HepG2 (cell line): ENCODE results near the gene MEF2A. TPM values are rescaled to one million over a fixed set of nuclear protein-coding genes. Genes with fewer than 3 reads are reported as not detected.

Experiments used
- BCL6 ChIP-seq: IDR thresholded peaks from 2 replicates; pipeline ENCODE4 v1.6.1; 2016; ENCODE audit warnings: missing genetic modification reagents, missing compliant biosample characterization
- ESRRA ChIP-seq: sonication (generic); formaldehyde crosslinking; IDR thresholded peaks from 2 replicates; pipeline ENCODE4 v1.5.1; 2020; ENCODE audit warnings: mild to moderate bottlenecking, low read depth, missing genetic modification reagents
- FOSL1 ChIP-seq: sonication (generic); formaldehyde crosslinking; IDR thresholded peaks from 2 replicates; pipeline ENCODE4 v1.9.0; 2021; ENCODE audit warnings: missing genetic modification reagents, borderline replicate concordance
- FOXA3 ChIP-seq: IDR thresholded peaks from 2 replicates; pipeline ENCODE4 v1.6.1; 2016; ENCODE audit warnings: missing genetic modification reagents, missing compliant biosample characterization
- KAT2B ChIP-seq: fragments of 150-350 bp; IDR thresholded peaks from 2 replicates; pipeline ENCODE4 v1.6.1; 2014; ENCODE audit warnings: low read depth, low read length, borderline replicate concordance
- KLF12 ChIP-seq: sonication (generic); formaldehyde crosslinking; IDR thresholded peaks from 2 replicates; pipeline ENCODE4 v1.4.0; 2020; ENCODE audit warnings: missing genetic modification reagents, borderline replicate concordance
- MEIS2 ChIP-seq: sonication (generic); formaldehyde crosslinking; IDR thresholded peaks from 2 replicates; pipeline ENCODE4 v1.9.0; 2021; ENCODE audit warnings: mild to moderate bottlenecking, missing genetic modification reagents
- MXI1 ChIP-seq: IDR thresholded peaks from 3 replicates; pipeline ENCODE4 v1.6.1; 2012; ENCODE audit warnings: low read depth, low read length, inconsistent platforms, borderline replicate concordance
- PAX8 ChIP-seq: sonication (generic); formaldehyde crosslinking; IDR thresholded peaks from 2 replicates; pipeline ENCODE4 v1.8.0; 2022; ENCODE audit warnings: mild to moderate bottlenecking, missing genetic modification reagents, borderline replicate concordance
- SP2 ChIP-seq: sonication (generic); formaldehyde crosslinking; IDR thresholded peaks from 2 replicates; pipeline ENCODE4 v1.5.1; 2020; ENCODE audit warnings: mild to moderate bottlenecking, missing genetic modification reagents
- TARDBP ChIP-seq: sonication (generic); formaldehyde crosslinking; IDR thresholded peaks from 2 replicates; pipeline ENCODE4 v1.8.0; 2022; ENCODE audit warnings: mild to moderate bottlenecking, missing genetic modification reagents
- TEAD3 ChIP-seq: optimal IDR thresholded peaks from 2 replicates; pipeline ENCODE3; 2016; ENCODE audit warnings: borderline replicate concordance
- ZBTB1 ChIP-seq: sonication (generic); formaldehyde crosslinking; IDR thresholded peaks from 2 replicates; pipeline ENCODE4 v1.4.0; 2020; ENCODE audit warnings: missing genetic modification reagents, borderline replicate concordance
- ZNF326 ChIP-seq: sonication (generic); formaldehyde crosslinking; IDR thresholded peaks from 2 replicates; pipeline ENCODE4 v1.4.0; 2020; ENCODE audit warnings: missing genetic modification reagents, borderline replicate concordance
- ZNF343 ChIP-seq: sonication (generic); formaldehyde crosslinking; IDR thresholded peaks from 2 replicates; pipeline ENCODE4 v1.4.0; 2020; ENCODE audit warnings: mild to moderate bottlenecking, missing genetic modification reagents
- ZNF431 ChIP-seq: sonication (generic); formaldehyde crosslinking; IDR thresholded peaks from 2 replicates; pipeline ENCODE4 v1.9.0; 2022; ENCODE audit warnings: missing genetic modification reagents, low read depth, mild to moderate bottlenecking, borderline replicate concordance
- ZNF564 ChIP-seq: sonication (generic); formaldehyde crosslinking; IDR thresholded peaks from 2 replicates; pipeline ENCODE4 v1.8.1; 2023; ENCODE audit warnings: mild to moderate bottlenecking, missing genetic modification reagents
- ZNF567 ChIP-seq: sonication (generic); formaldehyde crosslinking; IDR thresholded peaks from 2 replicates; pipeline ENCODE4 v1.8.1; 2023; ENCODE audit warnings: mild to moderate bottlenecking, missing genetic modification reagents, borderline replicate concordance
- ZNF614 ChIP-seq: IDR thresholded peaks from 2 replicates; pipeline ENCODE4 v1.6.1; 2018; ENCODE audit warnings: missing biosample characterization, missing genetic modification reagents, inconsistent platforms, borderline replicate concordance
- ZNF619 ChIP-seq: sonication (generic); formaldehyde crosslinking; IDR thresholded peaks from 2 replicates; pipeline ENCODE4 v1.4.0; 2020; ENCODE audit warnings: mild to moderate bottlenecking, missing genetic modification reagents
- ZNF724P ChIP-seq: sonication (generic); formaldehyde crosslinking; IDR thresholded peaks from 2 replicates; pipeline ENCODE4 v1.8.0; 2022; ENCODE audit warnings: missing genetic modification reagents, borderline replicate concordance
- ZNF761 ChIP-seq: sonication (generic); formaldehyde crosslinking; conservative IDR thresholded peaks from 2 replicates; pipeline ENCODE4 v1.4.0; 2020; ENCODE audit warnings: mild to moderate bottlenecking, missing genetic modification reagents
- polyA plus RNA-seq, 8 experiments: library from polyadenylated mRNA; depleted of rRNA in 3 of 8; stranded (reverse) in 7 of 8; unstranded in 1 of 8; fragments of >200 nt; fragmentation: Illumina TruSeq in 4 of 8; extraction: Trizol in 4 of 8; gene quantifications; 2 replicates each; pipeline versions ENCODE4 v1.2.1 to v1.2.3, GENCODE V29; 2011 to 2016; ENCODE audit warnings: low read depth in 4 of 8, missing spikeins in 1 of 8, mixed read lengths in 1 of 8; ENCODE audit not compliant: insufficient read depth in 1 of 8
- total RNA-seq, 5 experiments: library from RNA; depleted of rRNA; stranded (reverse); fragments of >200 nt; fragmentation: Illumina TruSeq; extraction: Trizol; gene quantifications; 2 replicates each; pipeline ENCODE4 v1.2.3, GENCODE V29; 2016; ENCODE audit warnings: low read depth in 1 of 5
- TF ChIP-seq, protein P1 (sequence below): sonication (generic); formaldehyde crosslinking; IDR thresholded peaks from 2 replicates; pipeline ENCODE4 v1.4.0; 2020; ENCODE audit warnings: mild to moderate bottlenecking, missing genetic modification reagents, borderline replicate concordance
- TF ChIP-seq, protein P2 (sequence below): sonication (generic); formaldehyde crosslinking; IDR thresholded peaks from 2 replicates; pipeline ENCODE4 v1.5.0; 2020; ENCODE audit warnings: mild to moderate bottlenecking, low read depth, missing genetic modification reagents, borderline replicate concordance
- TF ChIP-seq, protein P3 (sequence below): sonication (generic); formaldehyde crosslinking; IDR thresholded peaks from 2 replicates; pipeline ENCODE4 v1.9.0; 2021; ENCODE audit warnings: missing genetic modification reagents, borderline replicate concordance

MEF2A gene
- total and polyA plus RNA-seq, 2 of the 13 experiments (the other 11 are each of a cell fraction or from before 2014, with no cell fraction given) = 15.2 to 24.4 TPM

DNA sequence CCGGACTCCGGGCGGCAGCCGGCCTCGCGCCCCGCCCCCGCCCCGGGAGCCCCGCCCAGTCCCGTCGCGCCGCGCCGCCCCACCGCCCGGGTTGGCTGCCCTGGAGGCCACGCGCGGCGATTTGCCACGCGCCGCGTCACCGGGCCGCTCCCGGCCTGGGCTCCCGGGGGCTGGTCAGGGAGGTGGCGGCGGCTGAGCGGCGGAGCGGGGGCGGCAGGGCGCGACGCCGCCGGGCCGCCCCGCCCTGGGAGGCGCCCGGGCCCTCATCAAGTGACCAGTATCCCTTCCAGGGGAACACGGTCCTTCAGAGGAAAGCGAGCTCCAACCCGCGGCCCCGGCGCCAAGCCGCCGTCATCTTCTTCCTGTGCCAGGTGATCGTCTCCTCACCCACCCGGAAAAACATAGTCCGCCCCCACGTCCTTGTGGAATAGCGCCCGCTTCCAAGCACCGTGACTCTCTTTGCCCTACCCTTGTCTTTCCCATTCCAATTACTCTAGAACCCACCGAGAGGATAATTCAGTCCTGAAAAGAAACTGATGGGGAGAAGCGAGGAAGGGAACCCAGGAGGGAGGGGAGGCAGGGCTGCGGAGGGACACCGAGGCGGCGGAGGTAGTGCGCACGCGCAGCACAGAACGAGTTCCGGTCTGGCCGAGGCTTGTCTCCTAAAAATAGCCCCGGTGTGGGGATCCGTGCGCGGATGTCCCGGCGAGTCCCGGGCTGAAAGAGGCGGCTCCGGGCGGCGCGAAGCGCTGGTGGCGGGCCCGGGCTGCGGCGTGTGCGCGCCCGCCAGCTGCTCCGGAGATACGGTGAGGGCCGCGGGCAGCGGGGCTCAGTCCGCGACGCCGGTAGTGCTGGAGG lies at the start of gene MEF2A (continued):
- 0 out of 2 replicates have a peak, but pooled peaks have one; percentile 35 for TF ChIP-seq FOXA3 (CRISPR knock-in tag)
- TF ChIP-seq, protein P1, sequence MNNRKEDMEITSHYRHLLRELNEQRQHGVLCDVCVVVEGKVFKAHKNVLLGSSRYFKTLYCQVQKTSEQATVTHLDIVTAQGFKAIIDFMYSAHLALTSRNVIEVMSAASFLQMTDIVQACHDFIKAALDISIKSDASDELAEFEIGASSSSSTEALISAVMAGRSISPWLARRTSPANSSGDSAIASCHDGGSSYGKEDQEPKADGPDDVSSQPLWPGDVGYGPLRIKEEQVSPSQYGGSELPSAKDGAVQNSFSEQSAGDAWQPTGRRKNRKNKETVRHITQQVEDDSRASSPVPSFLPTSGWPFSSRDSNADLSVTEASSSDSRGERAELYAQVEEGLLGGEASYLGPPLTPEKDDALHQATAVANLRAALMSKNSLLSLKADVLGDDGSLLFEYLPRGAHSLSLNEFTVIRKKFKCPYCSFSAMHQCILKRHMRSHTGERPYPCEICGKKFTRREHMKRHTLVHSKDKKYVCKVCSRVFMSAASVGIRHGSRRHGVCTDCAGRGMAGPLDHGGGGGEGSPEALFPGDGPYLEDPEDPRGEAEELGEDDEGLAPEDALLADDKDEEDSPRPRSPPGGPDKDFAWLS = no peak
- peak; percentile 44; the same call in 1 of the 2 replicates for TF ChIP-seq BCL6
- TF ChIP-seq, protein P2, sequence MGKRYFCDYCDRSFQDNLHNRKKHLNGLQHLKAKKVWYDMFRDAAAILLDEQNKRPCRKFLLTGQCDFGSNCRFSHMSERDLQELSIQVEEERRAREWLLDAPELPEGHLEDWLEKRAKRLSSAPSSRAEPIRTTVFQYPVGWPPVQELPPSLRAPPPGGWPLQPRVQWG = no peak
- peak; percentile 57; the same call in 1 of the 3 replicates for TF ChIP-seq MXI1
- TF ChIP-seq TARDBP (CRISPR knock-in tag) = peak; percentile 77
- peak; percentile 65; the same call in 1 of the 2 replicates for TF ChIP-seq ZNF614 (CRISPR knock-in tag)
- no peak for TF ChIP-seq ZNF724P
- TF ChIP-seq SP2 = peak; percentile 29; the same call in 1 of the 2 replicates
- no peak for TF ChIP-seq ZNF619 (CRISPR knock-in tag)
- no peak; the same call in 1 of the 2 replicates for TF ChIP-seq ESRRA (CRISPR knock-in tag)
- TF ChIP-seq, protein P3, sequence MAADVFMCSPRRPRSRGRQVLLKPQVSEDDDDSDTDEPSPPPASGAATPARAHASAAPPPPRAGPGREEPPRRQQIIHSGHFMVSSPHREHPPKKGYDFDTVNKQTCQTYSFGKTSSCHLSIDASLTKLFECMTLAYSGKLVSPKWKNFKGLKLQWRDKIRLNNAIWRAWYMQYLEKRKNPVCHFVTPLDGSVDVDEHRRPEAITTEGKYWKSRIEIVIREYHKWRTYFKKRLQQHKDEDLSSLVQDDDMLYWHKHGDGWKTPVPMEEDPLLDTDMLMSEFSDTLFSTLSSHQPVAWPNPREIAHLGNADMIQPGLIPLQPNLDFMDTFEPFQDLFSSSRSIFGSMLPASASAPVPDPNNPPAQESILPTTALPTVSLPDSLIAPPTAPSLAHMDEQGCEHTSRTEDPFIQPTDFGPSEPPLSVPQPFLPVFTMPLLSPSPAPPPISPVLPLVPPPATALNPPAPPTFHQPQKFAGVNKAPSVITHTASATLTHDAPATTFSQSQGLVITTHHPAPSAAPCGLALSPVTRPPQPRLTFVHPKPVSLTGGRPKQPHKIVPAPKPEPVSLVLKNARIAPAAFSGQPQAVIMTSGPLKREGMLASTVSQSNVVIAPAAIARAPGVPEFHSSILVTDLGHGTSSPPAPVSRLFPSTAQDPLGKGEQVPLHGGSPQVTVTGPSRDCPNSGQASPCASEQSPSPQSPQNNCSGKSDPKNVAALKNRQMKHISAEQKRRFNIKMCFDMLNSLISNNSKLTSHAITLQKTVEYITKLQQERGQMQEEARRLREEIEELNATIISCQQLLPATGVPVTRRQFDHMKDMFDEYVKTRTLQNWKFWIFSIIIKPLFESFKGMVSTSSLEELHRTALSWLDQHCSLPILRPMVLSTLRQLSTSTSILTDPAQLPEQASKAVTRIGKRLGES (CRISPR knock-in tag) = no peak
- TF ChIP-seq ZBTB1 (CRISPR knock-in tag) = no peak
- TF ChIP-seq ZNF567 (CRISPR knock-in tag) = no peak
- no peak for TF ChIP-seq FOSL1 (CRISPR knock-in tag)
- no peak for TF ChIP-seq ZNF564 (CRISPR knock-in tag)
- TF ChIP-seq ZNF431 (CRISPR knock-in tag) = no peak
- no peak for TF ChIP-seq TEAD3 (CRISPR knock-in tag)
- no peak for TF ChIP-seq ZNF343
- TF ChIP-seq KAT2B = no peak
- TF ChIP-seq KLF12 (CRISPR knock-in tag) = peak; percentile 77; the same call in 1 of the 2 replicates
- peak; percentile 58; the same call in 1 of the 2 replicates for TF ChIP-seq MEIS2 (CRISPR knock-in tag)
- no peak for TF ChIP-seq PAX8 (CRISPR knock-in tag)
- TF ChIP-seq ZNF326 (CRISPR knock-in tag) = no peak
- TF ChIP-seq ZNF761 (CRISPR knock-in tag) = 0 out of 2 replicates have a peak, but pooled peaks have one; percentile 52
